ENCODE data around the gene ECE2. TPM values are rescaled to one million over a fixed set of nuclear protein-coding genes. Genes with fewer than 3 reads are reported as not detected.

ECE2 gene
- total RNA-seq, 6 experiments from 2014 or later: not detected

DNA sequence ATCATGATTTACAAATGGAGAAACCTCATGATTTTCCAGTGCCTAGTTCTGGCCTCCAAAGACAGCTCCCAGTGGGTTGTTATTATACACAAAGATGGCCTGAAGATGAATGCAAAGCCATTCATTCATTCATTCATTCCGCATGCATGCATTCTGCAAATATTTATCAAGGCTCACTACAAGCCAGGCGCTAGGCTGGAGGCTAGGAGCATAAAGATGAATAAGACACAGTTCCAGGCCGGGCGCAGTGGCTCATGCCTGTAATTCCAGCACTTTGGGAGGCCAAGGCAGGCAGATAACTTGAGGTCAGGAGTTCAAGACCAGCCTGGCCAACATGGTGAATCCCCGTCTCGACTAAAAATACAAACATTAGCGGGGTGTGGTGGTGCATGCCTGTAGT lies 20.8 kb downstream of the ECE2 start:
- peaks cover 19% of the 10 kb centered on the region for H3K36me3 Mint-ChIP-seq (ENCODE audit: low read depth)
- H3K4me1 Mint-ChIP-seq (ENCODE audit: low read depth): peaks cover 20% of the 10 kb centered on the region
- no peak overlapping the region for H3K4me3 Mint-ChIP-seq

DNA sequence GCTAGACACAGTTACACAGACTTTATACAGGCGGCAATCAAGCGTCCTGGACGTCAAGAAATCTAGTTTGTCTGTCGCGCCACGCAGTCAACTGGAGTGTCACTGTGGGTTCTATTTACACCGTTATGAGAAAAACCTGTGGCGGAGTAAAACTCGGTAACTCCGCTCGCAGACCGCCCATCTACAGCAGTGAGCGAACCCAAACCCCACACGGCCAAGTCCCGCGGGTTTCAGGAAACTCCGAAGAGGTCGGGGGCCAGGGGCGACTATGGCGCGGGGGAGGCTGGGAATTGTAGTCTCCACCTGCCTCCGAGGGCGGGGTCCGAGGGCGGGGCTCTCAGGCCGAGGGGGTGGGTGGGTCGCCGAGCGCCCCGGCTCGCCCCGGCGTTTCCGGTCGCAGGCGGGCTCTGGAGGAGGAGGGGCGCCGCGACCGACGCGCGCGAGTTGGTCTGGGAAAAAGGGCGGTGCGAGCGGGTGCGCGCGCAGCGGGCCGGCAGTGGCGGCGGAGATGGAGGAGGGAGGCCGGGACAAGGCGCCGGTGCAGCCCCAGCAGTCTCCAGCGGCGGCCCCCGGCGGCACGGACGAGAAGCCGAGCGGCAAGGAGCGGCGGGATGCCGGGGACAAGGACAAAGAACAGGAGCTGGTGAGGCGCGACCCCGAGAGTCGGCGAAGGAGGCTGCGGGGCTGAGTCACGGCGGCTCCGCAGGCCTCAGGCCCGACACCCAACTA lies 23.1 kb downstream of the ECE2 start, which contains the start of gene PSMD2:
Gene PSMD2 (plus strand): TSS at position 483 of the 729 bp plus-strand sequence. CDS start 26 bp downstream, at position 509.
- Mint-ChIP-seq H3K4me3 (peak within 1 kb of the TSS; percentile 93), H3K27ac (peak within 1 kb of the TSS; percentile 83), H3K9me3 (no peaks in the 10 kb centered on the region), H3K27me3 (ENCODE audit: insufficient read depth) (peaks cover 7% of the 10 kb centered on the region), H3K36me3 (ENCODE audit: low read depth) (peaks cover 28% of the 10 kb centered on the region), H3K4me1 (ENCODE audit: low read depth) (peaks cover 40% of the 10 kb centered on the region)
- TF ChIP-seq, protein P1, sequence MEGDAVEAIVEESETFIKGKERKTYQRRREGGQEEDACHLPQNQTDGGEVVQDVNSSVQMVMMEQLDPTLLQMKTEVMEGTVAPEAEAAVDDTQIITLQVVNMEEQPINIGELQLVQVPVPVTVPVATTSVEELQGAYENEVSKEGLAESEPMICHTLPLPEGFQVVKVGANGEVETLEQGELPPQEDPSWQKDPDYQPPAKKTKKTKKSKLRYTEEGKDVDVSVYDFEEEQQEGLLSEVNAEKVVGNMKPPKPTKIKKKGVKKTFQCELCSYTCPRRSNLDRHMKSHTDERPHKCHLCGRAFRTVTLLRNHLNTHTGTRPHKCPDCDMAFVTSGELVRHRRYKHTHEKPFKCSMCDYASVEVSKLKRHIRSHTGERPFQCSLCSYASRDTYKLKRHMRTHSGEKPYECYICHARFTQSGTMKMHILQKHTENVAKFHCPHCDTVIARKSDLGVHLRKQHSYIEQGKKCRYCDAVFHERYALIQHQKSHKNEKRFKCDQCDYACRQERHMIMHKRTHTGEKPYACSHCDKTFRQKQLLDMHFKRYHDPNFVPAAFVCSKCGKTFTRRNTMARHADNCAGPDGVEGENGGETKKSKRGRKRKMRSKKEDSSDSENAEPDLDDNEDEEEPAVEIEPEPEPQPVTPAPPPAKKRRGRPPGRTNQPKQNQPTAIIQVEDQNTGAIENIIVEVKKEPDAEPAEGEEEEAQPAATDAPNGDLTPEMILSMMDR (IDR thresholded peaks at IDR 0.05): no peak
- DNase-seq: peak; percentile 94

More for the DNA sequence above, 20.8 kb downstream of the ECE2 start:
- TF ChIP-seq, protein P1 (IDR thresholded peaks at IDR 0.05): no peak
- H3K27ac Mint-ChIP-seq: no peak overlapping the region
- H3K9me3 Mint-ChIP-seq: no peaks in the 10 kb centered on the region
- H3K27me3 Mint-ChIP-seq (ENCODE audit: insufficient read depth): peaks cover 15% of the 10 kb centered on the region
- DNase-seq: no peak

DNA sequence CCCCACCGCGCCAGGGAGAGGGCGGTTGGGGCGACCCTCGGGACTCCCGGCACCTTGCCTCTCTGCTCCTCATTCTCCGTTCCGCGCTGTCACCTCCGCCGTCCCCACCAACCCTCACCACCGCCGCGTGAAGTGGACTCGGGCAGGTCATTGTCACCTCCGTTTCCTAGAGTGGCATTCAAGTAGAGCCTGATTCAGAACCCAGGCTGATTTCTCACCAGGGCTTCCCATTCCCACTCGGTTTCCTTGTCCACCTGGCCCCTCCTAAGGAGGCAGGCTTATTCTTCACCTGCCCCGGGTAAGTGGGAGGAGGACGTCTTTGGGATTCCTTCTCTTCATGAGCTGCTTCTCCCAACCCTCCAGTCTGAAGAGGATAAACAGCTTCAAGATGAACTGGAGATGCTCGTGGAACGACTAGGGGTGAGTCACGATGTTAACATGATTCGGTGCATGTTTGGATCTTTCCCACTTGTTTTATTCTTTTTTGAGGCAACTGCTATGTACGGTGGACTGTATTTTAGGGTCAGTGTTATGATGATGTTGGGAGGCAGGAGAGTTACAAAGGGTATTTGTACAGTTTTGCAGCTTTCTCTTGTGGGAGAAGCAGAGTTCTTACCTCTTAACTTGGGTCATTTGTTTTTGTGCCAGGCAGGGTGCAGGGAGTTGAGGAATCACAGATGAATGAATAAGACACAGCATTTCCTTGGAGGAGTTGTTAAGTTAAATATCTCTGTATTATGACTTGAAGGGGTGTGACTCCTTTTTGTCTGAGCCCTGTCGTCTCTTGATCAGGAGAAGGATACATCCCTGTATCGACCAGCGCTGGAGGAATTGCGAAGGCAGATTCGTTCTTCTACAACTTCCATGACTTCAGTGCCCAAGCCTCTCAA lies 23.9 kb downstream of the ECE2 start:
- no peaks in the 10 kb centered on the region for H3K9me3 Mint-ChIP-seq
- peaks cover 32% of the 10 kb centered on the region for H3K36me3 Mint-ChIP-seq (ENCODE audit: low read depth)
- peak; percentile 55 for DNase-seq
- H3K27me3 Mint-ChIP-seq (ENCODE audit: insufficient read depth): peaks cover 6% of the 10 kb centered on the region
- H3K4me1 Mint-ChIP-seq (ENCODE audit: low read depth): peaks cover 40% of the 10 kb centered on the region
- peak overlapping the region; percentile 83 for H3K27ac Mint-ChIP-seq
- H3K4me3 Mint-ChIP-seq: peak overlapping the region; percentile 93
- TF ChIP-seq, protein P1 (IDR thresholded peaks at IDR 0.05): no peak

DNA sequence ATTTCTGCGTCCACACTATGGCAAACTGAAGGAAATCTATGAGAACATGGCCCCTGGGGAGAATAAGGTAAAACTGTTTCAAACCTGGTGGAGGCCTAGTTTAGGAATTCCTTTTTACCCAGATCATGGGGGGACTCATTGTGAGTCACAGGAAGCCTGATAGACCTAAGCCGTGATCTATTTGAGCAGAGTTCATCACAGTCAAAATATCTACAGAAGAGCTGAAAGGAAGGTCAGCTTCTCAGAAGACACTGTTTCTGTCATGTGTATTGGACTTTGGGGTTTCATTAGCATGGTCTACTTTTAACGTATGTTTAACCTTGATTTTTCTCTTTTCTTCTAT lies 24.5 kb downstream of the ECE2 start:
- H3K9me3 Mint-ChIP-seq: no peaks in the 10 kb centered on the region
- TF ChIP-seq, protein P1 (IDR thresholded peaks at IDR 0.05): no peak
- H3K4me1 Mint-ChIP-seq (ENCODE audit: low read depth): peaks cover 40% of the 10 kb centered on the region
- peak overlapping the region; percentile 93 for H3K4me3 Mint-ChIP-seq
- H3K27me3 Mint-ChIP-seq (ENCODE audit: insufficient read depth): peaks cover 5% of the 10 kb centered on the region
- H3K36me3 Mint-ChIP-seq (ENCODE audit: low read depth): peaks cover 32% of the 10 kb centered on the region
- H3K27ac Mint-ChIP-seq: peak overlapping the region; percentile 83
- peak; percentile 49 for DNase-seq

DNA sequence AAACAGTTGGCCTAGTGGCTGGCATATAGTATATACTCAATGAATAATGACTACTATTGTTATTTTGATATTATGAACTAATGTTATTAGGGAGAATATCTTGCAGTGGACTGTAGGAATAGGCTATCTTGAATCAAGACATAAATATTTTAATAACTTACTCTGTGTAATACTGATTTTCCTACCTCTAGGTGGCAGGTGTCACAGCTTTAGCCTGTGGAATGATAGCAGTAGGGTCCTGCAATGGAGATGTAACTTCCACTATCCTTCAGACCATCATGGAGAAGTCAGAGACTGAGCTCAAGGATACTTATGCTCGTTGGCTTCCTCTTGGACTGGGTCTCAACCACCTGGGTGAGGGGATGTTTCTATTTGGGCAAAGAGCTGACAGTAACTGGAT lies 29.8 kb downstream of the ECE2 start:
- no peaks in the 10 kb centered on the region for H3K9me3 Mint-ChIP-seq
- H3K27ac Mint-ChIP-seq: no peak overlapping the region
- peaks cover 32% of the 10 kb centered on the region for H3K4me1 Mint-ChIP-seq (ENCODE audit: low read depth)
- peaks cover 64% of the 10 kb centered on the region for H3K36me3 Mint-ChIP-seq (ENCODE audit: low read depth)
- H3K27me3 Mint-ChIP-seq (ENCODE audit: insufficient read depth): no peaks in the 10 kb centered on the region; the same call in 1 of the 2 replicates
- peak; percentile 23 for DNase-seq
- TF ChIP-seq, protein P1 (IDR thresholded peaks at IDR 0.05): peak; percentile 71
- H3K4me3 Mint-ChIP-seq: no peak overlapping the region

Data from HFFc6 (cell line).